H1 (cell line): ENCODE measurements around the gene STOML2. TPM values are rescaled to one million over a fixed set of nuclear protein-coding genes. Genes with fewer than 3 reads are reported as not detected.

Source experiments
- CHD1 ChIP-seq: IDR thresholded peaks from 2 replicates; pipeline ENCODE4 v1.6.1; 2012; ENCODE audit warnings: low read depth, low read length, improper control_type of control experiment
- CTBP2 ChIP-seq: IDR thresholded peaks from 2 replicates; pipeline ENCODE4 v1.7.0; 2011; ENCODE audit warnings: borderline replicate concordance, mild to moderate bottlenecking, moderate library complexity, mixed read lengths, low read length; ENCODE audit not compliant: insufficient read depth, insufficient read length
- SIN3A ChIP-seq, 2 experiments: IDR thresholded peaks in 1 of 2; conservative IDR thresholded peaks in 1 of 2; 2 replicates each; pipeline ENCODE4 v1.6.1; 2011 to 2012; ENCODE audit warnings: low read length in 2 of 2, improper control_type of control experiment in 1 of 2, low read depth in 1 of 2, mild to moderate bottlenecking in 1 of 2
- SP4 ChIP-seq: IDR thresholded peaks from 2 replicates; pipeline ENCODE4 v1.6.1; 2012; ENCODE audit warnings: low read length, inconsistent platforms
- polyA plus RNA-seq, 7 experiments: library from polyadenylated mRNA; depleted of rRNA in 3 of 7; stranded (reverse) in 5 of 7; unstranded in 2 of 7; fragments of >200 nt in 5 of 7; fragments of 200-250 nt in 2 of 7; gene quantifications; 1 replicate in 5 of 7; 2 replicates in 1 of 7; 4 replicates in 1 of 7; pipeline versions ENCODE4 v1.2.1 to v1.2.3, GENCODE V29; 2011 to 2013; ENCODE audit warnings: missing spikeins in 2 of 7, mixed read lengths in 2 of 7
- total RNA-seq: library from RNA; stranded (reverse); fragmentation: NEBNext Ultra II Directional; extraction: Animal tissue kit (Norgen Biotek cat#: 25700); gene quantifications from 2 replicates; pipeline ENCODE4 v1.2.1, GENCODE V29; 2021

The STOML2 gene
- total and polyA plus RNA-seq, 2 of the 8 experiments (the other 6 are each of a cell fraction or from before 2014, with no cell fraction given), result 203 to 256 TPM

GRCh38 chr9:35069020-35069419 lies 33.9 kb downstream of the STOML2 start (continued):
- TF ChIP-seq CTBP2 (no peak), CHD1 (no peak), SIN3A (conservative IDR thresholded peaks at IDR 0.05 in 1 of 2, IDR thresholded peaks at IDR 0.05 in 1 of 2; ENCODE audit: low read depth in 1 of 2, low read length in 2 of 2) (no peak), SP4 (no peak)
